GM12878 (cell line): ENCODE results near the gene AOPEP. TPM values are rescaled to one million over a fixed set of nuclear protein-coding genes. Genes with fewer than 3 reads are reported as not detected.
A peak's percentile ranks its signal among the peaks of the same experiment; 100 is the strongest.

Experiments used
- BACH1 ChIP-seq: fragments of 450-650 bp; IDR thresholded peaks from 2 replicates; pipeline ENCODE4 v1.6.1; 2017; ENCODE audit warnings: mild to moderate bottlenecking, borderline replicate concordance
- CUX1 ChIP-seq: IDR thresholded peaks from 2 replicates; pipeline ENCODE4 v1.6.1; 2012; ENCODE audit warnings: improper control_type of control experiment, low read depth, low read length; ENCODE audit not compliant: insufficient replicate concordance
- FOXK2 ChIP-seq: fragments of 450-650 bp; IDR thresholded peaks from 2 replicates; pipeline ENCODE4 v1.6.1; 2017; ENCODE audit warnings: mild to moderate bottlenecking, moderate library complexity
- GATAD2B ChIP-seq: fragments of 450-650 bp; conservative IDR thresholded peaks from 2 replicates; pipeline ENCODE4 v1.6.1; 2017; ENCODE audit warnings: low read depth, mild to moderate bottlenecking, moderate library complexity
- JUND ChIP-seq: IDR thresholded peaks from 2 replicates; pipeline ENCODE4 v1.6.1; 2012; ENCODE audit warnings: low read depth, mild to moderate bottlenecking, low read length, improper control_type of control experiment, moderate library complexity
- MXI1 ChIP-seq: fragments of 150-350 bp; IDR thresholded peaks from 2 replicates; pipeline ENCODE4 v1.6.1; 2011; ENCODE audit warnings: low read depth, mild to moderate bottlenecking, inconsistent platforms, low read length, improper control_type of control experiment
- NFIC ChIP-seq: IDR thresholded peaks from 2 replicates; pipeline ENCODE4 v1.6.1; 2012; ENCODE audit warnings: low read depth, mild to moderate bottlenecking, inconsistent platforms, low read length, moderate library complexity
- PAX8 ChIP-seq: fragments of 450-650 bp; IDR thresholded peaks from 2 replicates; pipeline ENCODE4 v1.6.1; 2017; ENCODE audit warnings: mild to moderate bottlenecking, moderate library complexity
- PML ChIP-seq: IDR thresholded peaks from 2 replicates; pipeline ENCODE4 v1.6.1; 2012; ENCODE audit warnings: low read length, inconsistent platforms
- POLR2AphosphoS2 ChIP-seq: IDR thresholded peaks from 2 replicates; pipeline ENCODE4 v1.6.1; 2011; ENCODE audit warnings: low read depth, mild to moderate bottlenecking, low read length, improper control_type of control experiment, moderate library complexity
- RUNX3 ChIP-seq: IDR thresholded peaks from 2 replicates; pipeline ENCODE4 v1.6.1; 2012; ENCODE audit warnings: low read length, inconsistent platforms
- SIX5 ChIP-seq: IDR thresholded peaks from 2 replicates; pipeline ENCODE4 v1.6.1; 2011; ENCODE audit warnings: mild to moderate bottlenecking, low read depth, low read length, moderate library complexity; ENCODE audit not compliant: severe bottlenecking
- SKIL ChIP-seq: fragments of 450-650 bp; IDR thresholded peaks from 2 replicates; pipeline ENCODE4 v1.6.1; 2017; ENCODE audit warnings: mild to moderate bottlenecking, low read depth, inconsistent platforms; ENCODE audit not compliant: poor library complexity, severe bottlenecking
- TBL1XR1 ChIP-seq: IDR thresholded peaks from 2 replicates; pipeline ENCODE4 v1.6.1; 2012; ENCODE audit warnings: low read depth, low read length, improper control_type of control experiment
- USF1 ChIP-seq: IDR thresholded peaks from 2 replicates; pipeline ENCODE4 v1.6.1; 2011; ENCODE audit warnings: borderline replicate concordance, low read depth, mild to moderate bottlenecking, moderate library complexity, mixed read lengths, low read length; ENCODE audit not compliant: insufficient read depth; ENCODE audit errors: extremely low read length
- polyA plus RNA-seq, 11 experiments: library from polyadenylated mRNA; depleted of rRNA in 4 of 11; unstranded in 6 of 11; stranded (reverse) in 5 of 11; fragments of >200 nt; fragmentation: Nextera tagmentation in 4 of 11; fragmentation: Illumina TruSeq in 1 of 11; extraction: Ambion mirVana in 4 of 11; extraction: Trizol in 1 of 11; gene quantifications; 1 replicate in 1 of 11; 2 replicates in 10 of 11; pipeline versions ENCODE4 v1.2.1 to v1.2.3, GENCODE V29; 2011 to 2016; ENCODE audit warnings: inconsistent platforms in 2 of 11, missing spikeins in 2 of 11, low read depth in 1 of 11
- total RNA-seq, 4 experiments: library from RNA; depleted of rRNA in 3 of 4; stranded (reverse); fragments of >200 nt in 3 of 4; fragmentation: Illumina TruSeq in 1 of 4; extraction: Trizol in 1 of 4; gene quantifications; 2 replicates each; pipeline versions ENCODE4 v1.2.1 to v1.2.3, GENCODE V29; 2013 to 2021
- TF ChIP-seq, protein P1 (sequence below): fragments of 450-650 bp; IDR thresholded peaks from 2 replicates; pipeline ENCODE4 v1.6.1; 2016; ENCODE audit warnings: mild to moderate bottlenecking, moderate library complexity, borderline replicate concordance

The AOPEP gene
- total and polyA plus RNA-seq, 10 of the 15 experiments (the other 5 are each of a cell fraction or from before 2014, with no cell fraction given), result 2.3 to 16.9 (median 10.1) TPM

- TF ChIP-seq NFIC (peak; percentile 50), SKIL (no peak), MXI1 (no peak), PML (no peak), POLR2AphosphoS2 (no peak), TBL1XR1 (no peak), GATAD2B (no peak), CUX1 (no peak), PAX8 (no peak), JUND (no peak), FOXK2 (no peak), RUNX3 (no peak; the same call in 1 of the 2 replicates), BACH1 (no peak), SIX5 (no peak), USF1 (no peak)
- TF ChIP-seq, protein P1, sequence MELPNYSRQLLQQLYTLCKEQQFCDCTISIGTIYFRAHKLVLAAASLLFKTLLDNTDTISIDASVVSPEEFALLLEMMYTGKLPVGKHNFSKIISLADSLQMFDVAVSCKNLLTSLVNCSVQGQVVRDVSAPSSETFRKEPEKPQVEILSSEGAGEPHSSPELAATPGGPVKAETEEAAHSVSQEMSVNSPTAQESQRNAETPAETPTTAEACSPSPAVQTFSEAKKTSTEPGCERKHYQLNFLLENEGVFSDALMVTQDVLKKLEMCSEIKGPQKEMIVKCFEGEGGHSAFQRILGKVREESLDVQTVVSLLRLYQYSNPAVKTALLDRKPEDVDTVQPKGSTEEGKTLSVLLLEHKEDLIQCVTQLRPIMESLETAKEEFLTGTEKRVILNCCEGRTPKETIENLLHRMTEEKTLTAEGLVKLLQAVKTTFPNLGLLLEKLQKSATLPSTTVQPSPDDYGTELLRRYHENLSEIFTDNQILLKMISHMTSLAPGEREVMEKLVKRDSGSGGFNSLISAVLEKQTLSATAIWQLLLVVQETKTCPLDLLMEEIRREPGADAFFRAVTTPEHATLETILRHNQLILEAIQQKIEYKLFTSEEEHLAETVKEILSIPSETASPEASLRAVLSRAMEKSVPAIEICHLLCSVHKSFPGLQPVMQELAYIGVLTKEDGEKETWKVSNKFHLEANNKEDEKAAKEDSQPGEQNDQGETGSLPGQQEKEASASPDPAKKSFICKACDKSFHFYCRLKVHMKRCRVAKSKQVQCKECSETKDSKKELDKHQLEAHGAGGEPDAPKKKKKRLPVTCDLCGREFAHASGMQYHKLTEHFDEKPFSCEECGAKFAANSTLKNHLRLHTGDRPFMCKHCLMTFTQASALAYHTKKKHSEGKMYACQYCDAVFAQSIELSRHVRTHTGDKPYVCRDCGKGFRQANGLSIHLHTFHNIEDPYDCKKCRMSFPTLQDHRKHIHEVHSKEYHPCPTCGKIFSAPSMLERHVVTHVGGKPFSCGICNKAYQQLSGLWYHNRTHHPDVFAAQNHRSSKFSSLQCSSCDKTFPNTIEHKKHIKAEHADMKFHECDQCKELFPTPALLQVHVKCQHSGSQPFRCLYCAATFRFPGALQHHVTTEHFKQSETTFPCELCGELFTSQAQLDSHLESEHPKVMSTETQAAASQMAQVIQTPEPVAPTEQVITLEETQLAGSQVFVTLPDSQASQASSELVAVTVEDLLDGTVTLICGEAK, result no peak
These were observed 79.9 kb downstream of the AOPEP start (continued) for GRCh38 chr9:94806307-94806893.
